Ramos (cell line): ENCODE measurements around the gene SEMA6D.
"Not testable (repeated sequence)": the region's sequence is repeated elsewhere in the genome, so short reads cannot be mapped to it uniquely, and the experiment has no call there.

Experiments used
- in situ Hi-C: fragments of 300-500 bp; cut with MboI; formaldehyde crosslinking; loops from one replicate; pipeline ENCODE4 v1.14.3; 2022; ENCODE audit warnings: low sequenced_read_pairs; ENCODE audit not compliant: unreplicated experiment

SEMA6D gene

GRCh38 chr15:47715856-47716445 is 1.4 kb upstream of the SEMA6D start:
- in situ Hi-C loops, result no loop called here

DNA sequence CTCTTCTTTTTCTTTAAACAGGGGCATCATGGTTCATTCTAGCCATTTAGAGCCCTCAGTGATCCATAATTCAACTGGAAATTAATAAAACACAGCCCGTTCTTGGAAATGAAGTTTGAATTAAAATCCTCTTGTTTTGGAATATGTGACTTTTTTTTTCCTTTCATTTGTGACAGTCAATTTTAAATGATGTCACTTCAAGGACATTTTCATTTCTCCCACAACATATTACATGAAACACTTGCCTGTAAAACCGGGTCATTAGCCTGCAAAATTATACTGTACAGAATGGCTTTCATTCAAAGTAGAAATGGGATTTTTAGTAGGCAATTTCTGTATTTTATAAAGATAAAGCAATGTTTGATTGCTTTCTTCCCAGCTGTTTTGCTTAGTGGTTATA is 789 bp upstream of the SEMA6D start:
- in situ Hi-C loops, result no loop called here

DNA sequence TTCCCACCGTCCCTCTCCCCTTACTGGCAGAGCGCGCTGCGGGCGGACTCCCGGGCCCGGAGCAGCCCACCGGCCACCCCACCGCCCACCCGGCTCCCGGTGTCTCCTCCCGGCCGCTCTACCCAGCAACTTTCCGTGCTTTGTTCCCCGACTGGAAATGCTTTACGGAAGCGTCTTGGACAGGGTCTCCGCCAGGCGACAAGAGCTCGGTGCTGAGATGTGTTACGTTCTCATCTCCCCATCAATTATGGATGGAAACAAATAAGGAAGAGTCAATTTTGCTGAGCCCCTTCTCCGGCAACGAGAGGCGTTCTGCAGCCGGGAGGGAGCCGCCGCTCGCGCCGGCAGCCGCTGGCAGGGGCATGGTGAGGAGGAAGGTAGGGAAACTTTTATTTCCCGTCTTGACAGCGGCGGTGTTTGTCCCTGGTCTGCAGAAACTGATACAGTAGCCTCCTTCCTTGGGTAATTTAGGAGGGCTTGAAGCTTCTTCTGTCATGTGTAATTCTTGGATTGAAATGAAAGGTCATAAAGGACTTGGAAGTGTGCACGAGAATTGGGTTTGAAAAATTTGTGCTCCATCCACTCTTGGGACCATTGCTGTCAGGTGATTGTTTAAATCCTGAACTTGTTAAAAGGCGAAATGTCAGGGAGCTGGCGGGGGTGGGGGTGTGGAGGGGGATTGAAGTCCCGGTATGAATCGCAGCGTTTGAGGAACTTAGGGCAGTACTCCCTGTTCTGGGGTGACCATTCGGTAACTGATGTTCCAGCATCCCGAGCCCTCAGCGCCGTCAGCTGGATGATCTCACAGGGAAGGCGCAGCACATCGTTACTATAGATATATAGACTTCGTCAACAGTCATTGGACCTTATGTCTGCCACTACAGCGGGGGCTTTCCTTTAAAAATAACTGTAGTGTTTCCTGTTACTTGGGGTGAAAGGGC is 1.5 kb downstream of the SEMA6D start:
- in situ Hi-C loops, result no loop called here

DNA sequence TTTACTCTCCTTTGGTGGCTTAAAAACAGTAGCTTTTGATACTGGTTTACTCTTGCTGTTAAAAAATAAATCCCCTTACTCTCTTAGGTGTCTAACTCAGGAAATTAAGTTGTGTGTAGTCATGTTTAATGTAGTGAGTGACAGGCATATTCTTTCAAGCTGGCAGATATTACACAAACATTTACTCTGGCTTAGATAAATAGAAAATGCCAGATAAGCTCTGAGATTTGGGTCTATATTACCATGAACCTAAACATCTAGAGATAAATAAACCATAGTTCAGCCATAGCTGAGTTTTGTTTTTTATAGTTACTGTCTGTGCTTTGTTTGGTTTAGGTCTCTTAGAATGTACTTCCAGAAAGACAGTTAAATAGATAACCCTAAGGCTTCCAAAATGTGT is 2.4 kb downstream of the SEMA6D start:
- in situ Hi-C loops, result no loop called here

GRCh38 chr15:47720555-47720954 is 3.2 kb downstream of the SEMA6D start:
- in situ Hi-C loops, result no loop called here

DNA sequence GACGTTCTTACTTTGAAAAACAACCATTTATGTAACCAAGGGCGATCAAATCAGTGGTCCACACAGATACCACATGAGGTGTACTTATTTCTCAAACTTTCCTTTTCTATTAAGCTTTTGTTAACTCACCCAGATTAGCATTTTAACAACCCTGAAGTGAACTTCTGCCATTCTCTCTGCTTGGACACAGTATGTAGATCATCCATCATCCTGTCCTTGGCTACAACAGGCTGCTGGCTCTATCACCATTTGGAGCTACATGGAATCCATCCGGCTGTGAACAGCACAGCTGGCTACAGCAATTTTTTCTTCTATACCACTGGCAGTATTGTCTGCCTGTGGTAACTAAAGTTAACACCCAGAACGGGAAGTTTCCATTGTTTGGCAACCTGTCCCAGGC is 4.4 kb downstream of the SEMA6D start:
- in situ Hi-C loops, result no loop called here

DNA sequence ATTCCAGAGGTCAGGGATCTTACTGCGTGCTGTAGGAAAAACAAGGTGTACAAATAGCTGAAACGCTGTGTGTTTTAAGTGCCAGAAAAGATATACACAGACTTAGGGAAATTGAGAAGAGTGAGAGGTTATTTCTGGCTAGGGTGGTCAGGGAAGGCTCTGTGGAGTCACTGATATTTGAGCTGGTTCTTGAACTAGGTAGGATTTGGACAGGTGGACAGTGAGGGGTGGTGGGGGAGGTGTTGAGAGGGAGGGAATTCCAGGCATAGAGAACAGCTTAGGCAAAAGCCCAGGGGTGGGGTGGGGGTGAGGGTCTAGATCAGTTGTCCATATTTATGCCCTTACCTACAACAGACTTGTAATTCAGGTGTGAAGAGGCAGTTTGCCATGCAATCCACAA is 7.0 kb downstream of the SEMA6D start:
- in situ Hi-C loops, result no loop called here

- in situ Hi-C loops, result no loop called here
Measured at GRCh38 chr15:47725051-47725450, 7.7 kb downstream of the SEMA6D start.

GRCh38 chr15:47725906-47726305 is 8.6 kb downstream of the SEMA6D start:
- in situ Hi-C loops, result no loop called here

DNA sequence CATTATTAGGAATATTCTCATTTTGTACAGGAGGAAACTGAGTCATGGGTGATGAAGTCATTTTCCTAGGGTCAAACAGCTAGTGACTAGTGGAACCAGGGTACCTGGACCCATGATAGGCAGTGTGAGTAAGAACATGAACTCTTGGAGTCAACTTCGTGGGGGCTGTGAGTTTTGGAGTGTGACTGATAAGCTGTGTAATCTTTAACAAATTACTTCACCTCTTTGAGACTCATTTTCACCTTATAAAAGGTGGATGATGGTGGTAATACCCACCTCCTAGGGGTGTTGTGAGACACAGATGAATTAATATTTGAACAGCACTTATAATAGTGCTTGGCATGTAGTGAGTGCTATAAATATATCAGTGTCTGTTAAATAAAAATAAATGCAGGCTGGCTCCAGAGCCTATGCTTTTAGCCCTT is 9.1 kb downstream of the SEMA6D start:
- in situ Hi-C loops, result no loop called here

GRCh38 chr15:47727137-47727536 is 9.8 kb downstream of the SEMA6D start:
- in situ Hi-C loops, result no loop called here

GRCh38 chr15:47727676-47728075 is 10.4 kb downstream of the SEMA6D start:
- in situ Hi-C loops, result no loop called here

- in situ Hi-C loops, result no loop called here
Measured at GRCh38 chr15:47728426-47728825, 11.1 kb downstream of the SEMA6D start.

- in situ Hi-C loops, result no loop called here
Measured at GRCh38 chr15:47728886-47729285, 11.6 kb downstream of the SEMA6D start.

GRCh38 chr15:47731230-47731629 is 13.9 kb downstream of the SEMA6D start:
- in situ Hi-C loops, result no loop called here

GRCh38 chr15:47732248-47732647 is 14.9 kb downstream of the SEMA6D start:
- in situ Hi-C loops, result no loop called here

DNA sequence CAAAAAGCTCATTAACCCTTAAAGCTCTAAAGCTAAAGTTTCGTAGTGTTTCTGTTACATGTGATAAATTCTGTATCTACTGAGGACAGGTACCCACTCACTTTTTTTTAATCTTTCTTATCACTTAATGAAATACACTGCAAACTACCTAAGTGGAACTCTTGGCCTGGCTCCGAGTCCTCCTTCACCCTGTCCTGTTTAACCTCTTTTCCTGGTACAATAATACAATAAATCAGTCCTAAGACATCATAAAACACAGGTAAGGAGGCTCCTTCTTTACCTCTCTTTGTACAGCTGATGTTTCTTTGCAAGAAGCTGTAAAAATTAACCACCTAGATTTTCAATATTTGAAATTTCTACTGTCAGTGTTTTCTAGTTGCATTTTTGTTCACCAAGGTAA is 15.8 kb downstream of the SEMA6D start:
- in situ Hi-C loops, result no loop called here

- in situ Hi-C loops, result no loop called here
Measured at GRCh38 chr15:47736143-47736786, 19.0 kb downstream of the SEMA6D start.

DNA sequence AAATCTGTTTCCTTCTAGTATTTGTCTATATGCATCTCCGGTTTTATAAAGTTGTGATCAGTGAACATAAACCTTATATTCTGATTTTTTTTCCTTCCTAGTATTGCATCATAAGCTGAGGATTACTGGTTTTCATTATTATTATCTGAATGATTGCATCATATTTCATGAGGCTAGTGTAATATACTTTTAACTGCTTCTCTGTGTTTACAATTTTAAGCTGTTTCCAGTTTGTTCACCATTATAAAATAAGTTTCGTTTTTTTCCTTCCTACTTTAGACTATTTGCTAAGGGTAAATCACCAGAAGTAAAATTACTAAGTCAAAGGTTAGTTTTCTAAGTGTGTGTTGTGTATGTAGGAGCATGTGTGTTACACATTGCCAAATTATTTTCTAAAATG is 20.2 kb downstream of the SEMA6D start:
- in situ Hi-C loops, result no loop called here

GRCh38 chr15:47738144-47738825 is 21.0 kb downstream of the SEMA6D start:
- in situ Hi-C loops, result not testable (repeated sequence)

GRCh38 chr15:47741082-47741481 is 23.8 kb downstream of the SEMA6D start:
- in situ Hi-C loops, result no loop called here
